Astrocyte (in vitro differentiated cells and primary cell): ENCODE results near the gene SEC11A.

ENCODE experiments used
- EZH2 ChIP-seq: IDR thresholded peaks from 2 replicates; pipeline ENCODE4 v1.6.1; 2012; ENCODE audit warnings: mild to moderate bottlenecking, low read length, inconsistent platforms; ENCODE audit not compliant: insufficient read depth
- TF ChIP-seq, protein P1 (sequence below): IDR thresholded peaks from 2 replicates; pipeline ENCODE4 v1.5.1; 2011; ENCODE audit warnings: low read depth, mild to moderate bottlenecking, inconsistent platforms, low read length, moderate library complexity; ENCODE audit not compliant: insufficient read depth

DNA sequence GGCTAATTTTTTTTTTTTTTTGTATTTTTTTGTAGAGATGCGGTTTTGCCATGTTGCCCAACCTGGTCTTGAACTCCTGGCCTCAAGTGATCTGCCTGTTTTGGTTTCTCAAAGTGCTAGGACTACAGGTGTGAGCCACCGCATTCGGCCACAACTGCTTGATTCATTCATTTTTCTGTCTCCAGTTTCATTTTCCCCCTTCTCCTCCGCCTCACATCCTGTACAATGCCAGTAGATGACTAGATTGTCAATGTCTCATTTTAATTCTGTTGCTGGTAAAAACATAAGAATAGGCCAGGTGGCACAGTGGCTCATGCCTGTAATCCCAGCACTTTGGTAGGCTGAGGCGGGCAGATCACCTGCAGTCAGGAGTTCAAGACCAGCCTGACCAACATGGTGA, 20.4 kb upstream of the SEC11A start:
- TF ChIP-seq, protein P1, sequence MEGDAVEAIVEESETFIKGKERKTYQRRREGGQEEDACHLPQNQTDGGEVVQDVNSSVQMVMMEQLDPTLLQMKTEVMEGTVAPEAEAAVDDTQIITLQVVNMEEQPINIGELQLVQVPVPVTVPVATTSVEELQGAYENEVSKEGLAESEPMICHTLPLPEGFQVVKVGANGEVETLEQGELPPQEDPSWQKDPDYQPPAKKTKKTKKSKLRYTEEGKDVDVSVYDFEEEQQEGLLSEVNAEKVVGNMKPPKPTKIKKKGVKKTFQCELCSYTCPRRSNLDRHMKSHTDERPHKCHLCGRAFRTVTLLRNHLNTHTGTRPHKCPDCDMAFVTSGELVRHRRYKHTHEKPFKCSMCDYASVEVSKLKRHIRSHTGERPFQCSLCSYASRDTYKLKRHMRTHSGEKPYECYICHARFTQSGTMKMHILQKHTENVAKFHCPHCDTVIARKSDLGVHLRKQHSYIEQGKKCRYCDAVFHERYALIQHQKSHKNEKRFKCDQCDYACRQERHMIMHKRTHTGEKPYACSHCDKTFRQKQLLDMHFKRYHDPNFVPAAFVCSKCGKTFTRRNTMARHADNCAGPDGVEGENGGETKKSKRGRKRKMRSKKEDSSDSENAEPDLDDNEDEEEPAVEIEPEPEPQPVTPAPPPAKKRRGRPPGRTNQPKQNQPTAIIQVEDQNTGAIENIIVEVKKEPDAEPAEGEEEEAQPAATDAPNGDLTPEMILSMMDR: no peak
- no peak for TF ChIP-seq EZH2
